GM21825 (cell line): ENCODE results near the gene HDHD5.

Experiments
- ATAC-seq: cut with Tn5 transposase; IDR thresholded peaks from one replicate; pipeline ENCODE4 v1.9.1; 2021; ENCODE audit warnings: mild to moderate bottlenecking, moderate library complexity; ENCODE audit not compliant: unreplicated experiment

HDHD5 gene

DNA sequence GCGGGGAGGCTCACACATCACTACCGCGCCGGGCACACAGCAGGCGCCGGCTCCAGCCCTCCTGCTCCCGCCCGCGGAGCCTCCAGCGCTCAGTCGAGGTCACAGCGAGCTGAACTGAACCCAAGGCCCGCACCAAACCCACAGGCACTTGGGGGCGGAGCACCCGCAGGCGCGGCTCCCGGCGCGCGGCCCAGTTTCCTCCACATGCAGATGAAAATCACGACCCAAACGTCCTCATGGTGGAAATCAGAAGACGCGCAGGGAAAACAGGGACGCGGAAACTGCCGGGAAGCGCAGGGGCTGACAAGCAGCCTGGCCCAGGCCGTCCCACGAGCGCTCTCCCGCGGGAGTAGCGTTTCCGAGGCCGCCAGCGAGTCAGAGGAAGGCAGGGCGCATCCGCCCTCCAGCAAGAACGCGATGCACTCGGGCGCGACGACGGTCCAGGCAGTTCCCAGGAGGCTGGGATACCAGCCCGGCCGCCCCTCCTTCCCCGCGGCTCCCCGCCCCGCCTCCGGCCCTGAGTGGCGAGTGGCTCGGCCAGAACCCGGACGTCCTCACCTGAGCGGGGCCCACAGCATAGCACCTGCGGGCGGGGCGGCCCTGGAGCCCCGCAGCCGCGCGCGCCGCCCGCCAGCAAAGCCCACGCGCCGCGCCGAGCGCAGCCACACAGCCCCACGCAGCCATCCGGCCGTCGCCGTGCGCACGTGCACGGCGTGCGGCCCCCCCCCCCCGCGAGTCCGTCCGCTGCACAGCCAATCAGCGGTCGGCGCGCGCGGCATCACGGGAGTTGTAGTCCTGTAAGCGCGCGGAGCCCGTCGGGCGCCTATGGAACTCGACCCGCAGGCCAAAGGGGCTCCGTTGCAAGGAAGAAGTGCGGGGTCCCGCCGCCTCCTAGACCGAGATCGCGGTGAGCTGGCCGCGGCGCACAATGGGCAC is at the start of gene HDHD5:
Gene HDHD5 (minus strand): TSS at position 710 of the 936 bp plus-strand sequence. CDS start 26 bp downstream, at position 684.
- peak; percentile 76 for ATAC-seq

DNA sequence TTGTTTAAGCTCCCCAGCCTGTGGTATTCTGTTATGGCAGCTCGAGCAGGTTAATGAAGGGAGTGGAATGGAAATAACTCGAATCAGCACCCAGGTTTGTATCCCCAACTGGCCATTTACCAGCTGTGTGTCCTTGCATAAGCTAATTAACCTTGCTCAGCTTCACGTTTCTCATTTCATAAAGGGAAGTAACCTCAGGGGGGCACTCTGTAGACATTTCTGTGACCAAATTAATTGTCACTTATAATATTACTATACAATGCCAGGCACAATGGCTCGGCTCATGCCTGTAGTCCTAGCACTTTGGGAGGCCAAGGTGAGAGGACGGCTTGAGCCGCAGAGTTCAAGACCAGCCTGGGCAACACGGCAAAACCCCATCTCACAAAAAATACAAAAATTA is 46.4 kb upstream of the HDHD5 start:
- no peak for ATAC-seq

DNA sequence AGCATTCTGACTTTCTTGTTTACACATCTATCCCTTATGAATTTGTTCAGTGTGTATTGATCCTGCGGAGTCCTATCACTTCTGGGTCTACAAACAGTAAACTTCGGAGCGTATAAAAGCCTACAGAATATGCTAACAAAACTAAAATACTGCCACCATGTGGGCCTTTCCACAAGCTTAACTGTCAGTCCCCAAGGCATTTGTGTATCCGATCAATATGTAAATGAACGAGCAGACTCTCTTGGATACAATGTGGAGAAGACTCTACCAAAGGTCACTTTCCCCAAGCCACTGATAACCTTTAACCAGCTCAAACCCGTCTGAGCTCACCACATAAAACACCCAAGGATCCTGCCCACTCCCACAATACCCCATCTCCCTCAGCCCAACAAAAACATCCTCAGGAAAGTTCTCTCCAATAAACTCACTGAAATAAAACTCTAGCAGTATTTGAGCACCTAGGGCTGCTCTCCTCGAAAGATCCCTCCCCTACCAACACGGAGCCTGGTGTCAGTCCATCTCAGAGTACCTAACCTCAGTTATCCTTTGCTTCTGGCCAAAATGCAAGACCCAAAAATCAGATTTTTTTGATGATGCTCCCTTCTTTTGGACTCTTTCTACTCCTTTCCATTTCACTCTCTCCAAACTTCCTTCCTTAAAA is 42.3 kb upstream of the HDHD5 start:
- ATAC-seq, result no peak

DNA sequence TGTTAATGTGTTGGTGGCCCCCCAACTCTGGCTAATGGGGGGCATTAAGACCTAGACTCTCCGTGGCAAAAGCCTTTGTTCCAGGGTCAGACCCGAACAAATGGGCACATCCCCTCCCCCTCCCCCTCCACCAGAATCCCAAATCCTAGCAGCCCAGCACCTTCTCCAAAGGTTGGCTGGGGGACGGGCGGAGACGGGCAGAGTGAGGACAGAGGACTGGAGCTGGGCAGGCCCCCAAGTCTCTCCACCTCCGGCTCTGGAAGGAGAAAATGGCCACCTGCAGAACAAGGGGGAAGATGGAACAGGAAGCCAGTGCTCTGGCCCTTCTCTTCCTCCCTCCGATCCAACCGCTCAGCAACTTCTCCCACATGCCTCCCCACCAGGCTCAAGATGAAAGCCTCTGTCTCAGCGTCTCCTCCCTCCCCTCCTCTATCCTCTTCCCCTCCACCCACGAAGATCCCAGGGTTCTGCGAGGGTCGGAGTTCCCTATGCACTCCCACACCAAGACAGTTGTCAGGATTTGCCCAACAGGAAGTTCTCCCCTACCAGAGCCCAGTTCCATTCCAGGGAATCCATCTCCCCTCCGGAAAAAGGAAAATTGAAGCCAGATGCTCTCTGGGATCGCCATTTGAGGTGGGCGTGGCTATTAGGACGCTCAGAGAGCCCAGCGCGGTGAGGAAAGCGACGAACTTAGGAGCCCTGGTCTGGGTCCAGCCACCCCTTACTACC is 40.1 kb upstream of the HDHD5 start:
- ATAC-seq, result no peak

DNA sequence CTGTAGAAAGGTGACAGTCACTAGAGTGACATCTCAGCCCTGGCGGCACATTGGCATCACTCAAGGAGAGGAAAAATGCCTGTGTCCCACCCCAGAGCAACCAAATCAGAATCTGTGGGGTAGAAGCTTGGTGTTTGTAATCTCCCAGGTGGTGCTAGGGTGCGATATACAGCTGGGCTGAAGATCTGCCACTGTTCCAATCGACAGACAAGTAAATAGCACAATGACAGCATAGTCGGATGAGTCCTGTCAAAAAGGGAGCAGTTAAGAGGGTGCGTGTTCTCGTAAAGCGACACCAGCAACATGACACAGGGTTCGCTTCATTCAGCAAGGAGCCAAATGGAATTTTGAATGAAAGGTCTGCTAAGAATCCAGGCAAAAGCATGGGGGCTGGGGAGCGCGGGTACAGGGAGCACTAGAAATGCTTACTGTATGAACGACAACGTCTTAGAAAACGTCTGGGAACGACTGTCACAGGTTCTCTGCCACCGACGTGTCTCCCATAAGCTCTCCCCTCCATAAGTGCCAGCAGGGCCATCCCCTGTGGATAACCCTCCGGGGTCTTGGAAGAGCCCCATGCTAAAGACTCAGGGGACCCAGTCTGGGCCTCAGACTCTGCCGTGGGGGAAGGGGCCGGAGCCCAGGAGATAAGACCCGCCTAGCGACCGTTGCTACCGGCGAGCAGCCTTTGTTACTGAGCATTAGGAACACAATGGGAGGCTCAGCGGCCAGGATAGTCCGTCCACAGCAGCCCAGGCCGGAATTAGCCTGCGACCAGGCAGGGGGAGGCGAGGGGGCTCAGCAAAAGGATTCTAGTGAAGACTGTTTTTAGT is 39.3 kb upstream of the HDHD5 start:
- no peak for ATAC-seq

DNA sequence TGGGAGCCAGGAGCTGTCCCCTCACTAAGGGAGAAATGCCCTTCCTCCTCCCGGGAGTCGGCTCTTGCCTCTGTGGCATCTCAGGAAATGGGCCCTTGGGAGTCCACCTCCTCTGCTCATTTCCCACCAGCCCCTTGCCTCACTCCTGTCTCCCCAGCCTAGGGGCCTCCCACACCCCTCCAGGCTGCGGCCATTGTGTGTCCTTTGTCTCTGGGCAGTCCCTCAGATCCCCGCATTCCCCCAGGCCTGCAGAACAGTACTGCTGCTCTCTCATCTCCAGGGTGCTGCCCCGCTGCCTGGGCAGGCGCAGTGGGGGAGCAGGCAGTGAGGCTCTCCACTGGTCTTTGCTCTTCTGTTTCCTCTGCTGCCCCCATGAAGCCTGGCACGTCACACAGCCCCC is 35.1 kb upstream of the HDHD5 start:
- no peak for ATAC-seq

DNA sequence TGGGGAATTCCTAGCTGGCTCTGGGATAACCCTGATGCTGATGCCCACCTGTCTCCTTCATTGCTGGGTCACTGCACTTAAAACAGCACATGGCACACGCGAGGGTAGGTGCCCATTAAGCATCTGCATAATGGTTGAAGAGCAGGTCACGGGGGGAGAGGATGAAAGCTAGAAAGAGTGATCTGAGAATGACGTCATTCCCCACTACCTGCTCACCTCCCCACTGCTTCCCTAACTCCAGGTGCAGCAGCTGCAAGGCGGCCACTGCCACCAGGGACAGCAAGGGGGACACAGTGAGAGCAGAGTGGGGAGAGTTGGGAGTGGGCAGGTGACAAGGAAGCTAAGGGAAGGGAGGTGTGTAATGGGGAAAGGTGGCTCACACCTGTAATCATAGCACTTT is 33.1 kb upstream of the HDHD5 start:
- no peak for ATAC-seq

DNA sequence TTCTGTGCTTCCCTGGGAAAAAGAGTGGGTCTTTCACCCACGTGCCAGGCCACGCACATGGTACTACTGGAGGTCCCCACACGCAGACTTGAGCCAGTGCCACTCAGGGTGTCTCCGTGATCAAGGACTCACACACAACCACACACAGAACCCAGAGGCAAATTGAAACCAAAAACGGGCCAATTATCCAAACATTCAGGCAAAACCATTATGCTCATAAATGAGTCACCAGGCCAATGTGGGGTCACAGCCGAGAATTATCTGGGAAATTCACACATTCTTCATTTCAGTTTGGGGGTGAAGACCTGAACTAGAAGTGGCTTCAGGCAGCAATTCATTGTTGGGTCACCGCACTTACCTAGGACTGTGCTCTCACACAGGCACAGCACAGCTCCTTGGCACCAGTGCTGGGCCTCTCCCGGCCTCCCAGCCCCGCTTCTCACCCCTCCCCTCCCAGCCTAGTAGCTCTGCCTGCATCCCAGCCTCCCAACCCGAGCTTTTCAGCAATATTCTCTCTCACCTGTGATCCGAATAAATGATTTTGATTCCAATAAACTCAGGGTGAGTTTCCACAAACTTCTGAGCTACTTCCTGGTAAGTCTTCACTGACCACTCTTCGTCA is 32.2 kb upstream of the HDHD5 start:
- ATAC-seq, result no peak

DNA sequence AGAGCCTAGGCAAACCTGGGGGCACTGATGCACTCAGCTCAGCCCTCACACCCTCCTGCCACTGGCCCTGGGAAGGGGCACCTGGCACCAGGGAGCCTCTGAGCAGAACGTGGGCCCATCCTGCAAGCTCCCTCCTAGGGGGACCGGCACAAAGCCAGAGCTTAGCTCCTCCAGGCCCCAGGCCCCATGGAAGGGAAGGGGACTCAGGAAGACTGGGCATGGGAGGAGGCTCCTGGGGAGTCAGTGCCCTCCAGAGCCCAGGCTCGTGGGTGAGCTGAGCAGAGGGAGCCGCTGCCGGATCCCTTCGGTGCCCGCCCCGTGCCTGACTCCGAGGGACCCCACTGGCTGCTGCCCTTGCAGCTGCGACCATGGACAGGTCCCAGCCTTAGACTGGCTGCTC is 31.6 kb upstream of the HDHD5 start:
- ATAC-seq, result no peak

DNA sequence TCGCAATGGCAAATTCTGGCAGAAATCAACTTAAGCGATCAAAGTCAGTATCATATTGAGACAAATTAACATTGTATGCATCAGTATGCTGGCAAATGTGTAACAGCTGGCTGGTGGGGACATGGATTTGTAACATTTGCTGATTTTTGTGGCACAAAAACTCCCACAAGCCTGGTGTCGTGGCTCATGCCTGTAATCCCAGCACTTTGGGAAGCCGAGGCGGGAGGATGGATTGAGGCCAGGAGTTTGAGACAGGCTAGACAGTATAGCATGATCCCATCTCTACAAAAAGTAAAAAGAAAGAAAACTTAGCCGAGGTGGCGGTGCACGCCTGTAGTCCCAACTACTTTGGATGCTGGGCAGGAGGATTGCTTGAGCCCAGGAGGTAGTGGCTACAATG is 17.6 kb upstream of the HDHD5 start:
- no peak for ATAC-seq

DNA sequence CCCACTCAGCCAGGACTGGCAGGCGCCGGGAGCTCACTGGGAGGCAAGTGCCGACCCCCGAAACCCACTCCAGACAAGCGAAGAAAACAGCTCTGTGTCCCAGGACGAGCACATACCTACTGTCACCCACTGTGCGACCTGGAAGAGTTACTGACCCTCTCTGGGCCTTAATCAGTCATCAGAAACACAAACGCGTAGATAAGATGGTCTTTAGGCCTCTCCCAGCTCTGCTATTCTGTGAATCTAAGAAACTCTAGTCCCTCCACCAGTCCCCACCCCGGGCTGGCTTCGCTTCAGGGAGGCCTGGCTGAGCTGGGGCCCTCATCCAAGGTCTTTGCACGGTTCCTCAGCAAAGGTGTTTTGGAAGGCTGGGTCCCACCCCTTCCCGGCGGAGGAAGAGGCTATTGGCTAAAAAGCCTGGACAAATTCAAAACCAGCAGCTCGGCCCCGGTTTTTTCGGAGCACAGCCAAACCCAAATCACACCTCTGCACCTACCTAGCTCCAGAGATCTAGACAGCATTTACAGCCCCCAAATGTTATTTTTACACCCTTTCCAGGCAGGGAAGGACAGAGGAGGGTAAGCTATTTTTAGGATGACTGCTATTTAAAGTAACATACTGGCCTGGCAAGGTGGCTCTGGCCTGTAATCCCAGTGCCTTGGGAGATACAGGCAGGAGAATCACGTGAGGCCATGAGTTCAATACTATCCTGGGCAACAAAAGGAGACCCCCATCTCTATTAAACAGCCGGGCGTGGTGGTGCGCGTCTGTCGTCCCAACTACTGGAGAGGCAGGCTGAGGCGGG is 13.2 kb upstream of the HDHD5 start:
- no peak for ATAC-seq

DNA sequence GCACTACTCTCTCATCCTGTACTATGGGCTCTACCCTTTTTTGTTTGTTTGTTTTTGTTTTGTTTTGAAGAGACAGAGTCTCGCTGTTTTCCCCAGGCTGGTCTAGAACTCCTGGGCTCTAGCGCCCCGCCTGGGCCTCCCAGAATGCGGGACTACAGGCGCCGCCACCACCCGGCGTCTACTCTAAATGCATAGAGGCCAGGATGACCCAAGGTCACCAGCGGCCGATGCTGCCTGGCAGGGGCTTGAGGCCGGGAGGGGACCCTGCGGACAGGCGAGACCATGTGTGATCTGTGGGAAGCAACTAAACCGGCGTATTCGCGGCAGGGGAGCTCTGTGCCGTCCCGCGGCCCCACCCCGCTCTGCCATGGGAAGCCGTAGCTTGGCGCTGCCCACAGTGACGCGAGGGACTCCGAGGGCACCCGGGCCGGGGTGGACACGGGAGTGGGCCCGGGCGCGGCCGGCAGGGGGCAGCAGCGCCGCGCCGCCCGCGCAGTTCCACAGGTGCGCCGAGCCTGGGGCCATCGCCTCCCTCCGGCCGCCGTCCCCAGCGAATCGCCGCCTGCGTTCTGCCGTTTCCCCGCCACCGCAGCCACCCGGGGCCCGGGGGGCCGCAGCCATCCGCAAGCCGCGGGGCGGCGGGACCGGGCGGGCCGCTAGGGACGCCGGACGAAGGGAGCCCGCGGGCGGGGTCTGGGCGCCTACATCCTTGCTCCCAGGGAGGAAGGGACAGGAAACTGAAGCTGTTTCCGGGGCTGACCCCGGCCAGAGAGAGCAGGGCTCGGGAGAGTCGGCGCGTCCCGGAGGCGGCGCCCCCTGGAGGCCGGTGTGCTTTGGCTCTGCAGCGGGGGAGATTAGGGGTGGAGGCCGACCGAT is 12.3 kb upstream of the HDHD5 start:
- ATAC-seq, result peak; percentile 83

DNA sequence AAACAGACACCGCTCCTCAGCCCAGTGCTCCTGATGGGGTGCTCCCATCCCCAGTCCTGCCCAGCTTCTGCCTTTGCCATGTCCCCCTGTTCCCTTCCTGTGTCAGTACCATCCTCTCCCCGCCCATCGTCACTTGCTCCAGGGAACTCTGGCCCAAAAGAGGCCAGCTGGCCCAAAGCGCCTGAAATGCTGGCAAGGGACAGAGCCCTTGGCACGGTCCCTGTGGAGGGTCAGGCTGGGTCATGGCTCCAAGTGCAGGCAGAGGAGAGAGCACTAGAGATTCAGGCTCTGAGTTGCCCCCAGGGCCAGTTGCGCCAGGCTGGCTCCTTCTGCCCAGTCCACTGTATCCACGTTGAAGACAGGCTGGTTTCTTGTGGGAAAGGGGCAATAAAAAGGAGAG is 8.4 kb upstream of the HDHD5 start:
- ATAC-seq, result no peak

DNA sequence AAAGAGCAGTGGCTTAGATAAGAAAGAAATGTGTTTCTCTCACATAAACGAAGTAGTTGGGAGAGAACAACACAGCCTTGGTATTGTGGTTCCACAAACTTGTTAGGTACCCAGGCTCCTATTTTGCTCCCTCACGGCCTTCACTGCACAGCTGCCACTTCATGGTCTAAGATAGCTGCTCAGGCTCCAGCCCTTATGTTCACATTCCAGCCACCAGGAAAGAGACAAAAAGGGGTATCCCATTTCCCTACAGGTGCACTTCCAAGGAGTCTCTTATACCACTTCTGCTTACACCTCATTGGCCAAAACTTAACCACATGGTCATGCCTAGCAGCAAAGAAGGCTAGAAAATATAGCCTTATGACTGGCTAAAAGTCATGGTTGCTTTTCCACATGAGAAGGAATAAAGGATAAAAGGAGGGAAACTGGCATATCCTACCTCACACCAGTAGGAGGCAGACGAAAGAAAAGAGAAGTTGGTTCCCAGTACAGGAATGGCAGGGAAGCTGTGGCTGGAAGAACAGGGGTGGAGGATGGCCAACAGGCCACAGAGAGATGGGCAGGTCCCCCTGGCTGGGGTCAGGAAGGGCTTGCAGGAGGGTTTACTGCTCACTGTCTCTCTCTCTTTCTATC is 5.4 kb upstream of the HDHD5 start:
- no peak for ATAC-seq

DNA sequence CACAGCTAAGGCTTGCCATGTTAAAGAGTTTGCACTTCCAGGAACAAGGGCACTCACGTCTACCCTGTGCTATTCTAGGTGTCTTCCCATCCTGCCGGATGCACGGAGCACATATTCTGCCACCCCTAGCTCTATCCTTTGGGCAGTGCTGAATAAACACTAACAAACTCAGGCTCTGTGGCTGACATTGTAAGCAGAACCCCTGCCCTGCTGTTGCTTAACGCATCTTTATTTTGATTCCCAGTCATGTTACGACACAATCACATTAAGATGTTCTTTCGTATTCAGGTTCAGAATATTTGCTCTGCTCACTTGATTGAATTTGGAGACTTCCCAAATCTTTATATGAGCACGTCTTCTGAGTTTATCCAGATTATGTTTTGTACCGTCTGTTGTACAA is 3.7 kb upstream of the HDHD5 start:
- no peak for ATAC-seq

DNA sequence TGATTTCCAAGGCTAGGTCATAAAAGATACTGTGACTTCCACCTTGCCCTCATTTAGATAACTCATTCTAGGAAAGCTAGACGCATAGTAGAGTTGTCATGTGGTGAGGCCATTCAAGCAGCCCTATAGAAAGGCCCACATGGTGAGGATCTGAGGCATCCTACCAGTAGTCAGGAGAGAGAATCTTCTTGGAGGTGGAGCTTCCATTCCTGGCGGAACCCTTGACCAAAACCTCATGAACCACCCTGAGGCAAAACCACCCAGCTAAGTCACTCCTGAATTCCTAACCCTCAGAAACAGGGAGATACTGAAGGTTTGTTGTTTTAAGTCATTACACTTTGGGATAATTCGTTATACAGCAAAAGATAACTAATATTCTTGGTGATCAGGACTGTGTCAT is 2.9 kb upstream of the HDHD5 start:
- no peak for ATAC-seq

DNA sequence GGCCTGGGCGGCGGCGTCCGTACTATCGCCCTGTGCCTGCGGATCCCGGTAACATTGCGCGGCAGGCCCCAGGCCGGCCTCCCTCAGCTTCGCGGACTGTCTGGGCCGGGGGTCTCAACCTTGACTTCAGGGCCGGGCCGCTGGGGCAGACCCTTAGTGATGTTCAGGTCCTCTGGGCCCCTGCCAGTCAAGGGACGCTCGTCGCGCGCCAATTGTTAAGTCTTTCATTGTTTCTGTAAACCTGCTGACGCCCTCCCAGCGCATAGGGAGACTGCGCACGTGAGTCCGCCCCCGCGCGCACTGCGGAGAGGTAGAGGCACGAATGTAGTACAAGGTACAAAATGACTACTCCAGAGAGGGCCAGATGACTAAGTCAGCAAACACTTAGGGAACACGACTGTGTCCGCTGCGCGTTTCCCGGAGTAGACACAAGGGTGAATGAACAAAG is 451 bp upstream of the HDHD5 start:
- ATAC-seq, result peak; percentile 28

DNA sequence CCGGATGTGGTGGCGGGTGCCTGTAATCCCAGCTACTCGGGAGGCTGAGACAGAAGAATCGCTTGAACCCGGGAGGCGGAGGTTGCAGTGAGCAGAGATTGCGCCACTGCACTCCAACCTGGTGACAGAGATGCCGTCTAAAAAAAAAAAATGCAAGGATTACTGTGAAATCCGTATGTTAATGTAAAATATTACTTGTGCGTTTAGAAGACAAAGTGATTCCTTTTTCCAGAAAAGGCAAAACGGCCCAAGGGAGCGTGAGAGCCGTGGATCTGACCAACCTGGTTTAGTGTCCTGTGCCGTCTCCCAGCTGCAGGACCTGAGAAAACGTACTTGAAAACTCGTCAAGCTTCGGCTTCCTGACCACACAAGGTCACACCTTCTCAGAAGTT is 905 bp downstream of the HDHD5 start:
- no peak for ATAC-seq
